Heart left ventricle (tissue), 16 donors: Measurements from ENCODE around the gene PLK5. TPM values are rescaled to one million over a fixed set of nuclear protein-coding genes. Genes with fewer than 3 reads are reported as not detected.

Source experiments
- ATAC-seq, 4 donors: fragments of 200-7000 bp; cut with Tn5 transposase; one replicate each; pipeline ENCODE4 v1.9.1; 2020 to 2022; ENCODE audit warnings: moderate library complexity in 4 of 4, mild to moderate bottlenecking in 3 of 4, moderate number of reproducible peaks in 1 of 4
- DNase-seq, 5 donors: peaks; one replicate each; pipeline ENCODE4 v3.0.0-alpha.2; 2020
- H3K27ac ChIP-seq, 12 donors: fragments of 200-600 bp; sonication (generic) in 4 of 12; one replicate each; pipeline versions ENCODE4 v1.5.0 to v1.8.0; 2016 to 2022; ENCODE audit warnings: mild to moderate bottlenecking in 2 of 12
- H3K27me3 ChIP-seq, 9 donors: fragments of 200-600 bp; sonication (generic) in 2 of 9; one replicate each; pipeline versions ENCODE4 v1.5.1 to v1.8.0; 2016 to 2022; ENCODE audit warnings: mild to moderate bottlenecking in 3 of 9
- H3K36me3 ChIP-seq, 9 donors: fragments of 200-600 bp; sonication (generic) in 2 of 9; one replicate each; pipeline versions ENCODE4 v1.5.0 to v1.8.0; 2018 to 2022; ENCODE audit warnings: mild to moderate bottlenecking in 2 of 9
- H3K4me1 ChIP-seq, 12 donors: fragments of 200-600 bp; sonication (generic) in 4 of 12; one replicate each; pipeline versions ENCODE4 v1.5.0 to v1.8.0; 2016 to 2022; ENCODE audit warnings: mild to moderate bottlenecking in 3 of 12
- H3K4me3 ChIP-seq, 12 donors: fragments of 200-600 bp; sonication (generic) in 4 of 12; one replicate each; pipeline versions ENCODE4 v1.5.0 to v1.8.0; 2017 to 2022; ENCODE audit warnings: mild to moderate bottlenecking in 9 of 12, moderate library complexity in 4 of 12
- H3K9me3 ChIP-seq, 12 donors: fragments of 200-600 bp; sonication (generic) in 4 of 12; one replicate each; pipeline versions ENCODE4 v1.5.0 to v1.8.0; 2016 to 2022; ENCODE audit warnings: mild to moderate bottlenecking in 1 of 12
- POLR2A ChIP-seq, 2 donors: fragments of 450-650 bp; IDR thresholded peaks; one replicate each; pipeline ENCODE4 v1.6.1; 2017; ENCODE audit warnings: antibody characterized with exemption in 2 of 2, mild to moderate bottlenecking in 2 of 2, moderate library complexity in 2 of 2
- WGBS, 4 donors: extraction: QIAGEN DNeasy Blood & Tissue Kit in 2 of 4; methylation state at CpG; one replicate each; pipeline versions ENCODE4 v1.1.5 to v1.1.7; 2013 to 2018; 5-methylcytosine and 5-hydroxymethylcytosine counted together
- intact Hi-C, 10 donors: fragments of 100-400 bp; cut with DNase I; formaldehyde crosslinking; loops; one replicate each; pipeline versions ENCODE4 v1.11.1 to v1.14.2; 2022
- polyA plus RNA-seq, 2 donors: library from polyadenylated mRNA; stranded (reverse); fragments of 200-250 nt; gene quantifications; one replicate each; pipeline ENCODE4 v1.2.3, GENCODE V29; 2013
- total RNA-seq, 9 donors: library from RNA; depleted of rRNA in 2 of 9; stranded (reverse); fragments of >200 nt in 2 of 9; fragmentation: NEBNext Ultra II Directional in 3 of 9; extraction: Animal tissue kit (Norgen Biotek cat#: 25700) in 3 of 9; gene quantifications; one replicate each; pipeline versions ENCODE4 v1.1.0 to v1.2.4, GENCODE V29; 2016 to 2023
- TF ChIP-seq, protein P1 (sequence below), 12 donors: fragments of 200-600 bp; sonication (generic) in 4 of 12; IDR thresholded peaks; one replicate each; pipeline versions ENCODE4 v1.5.0 to v1.8.0; 2018 to 2022; ENCODE audit warnings: antibody characterized with exemption in 12 of 12, mild to moderate bottlenecking in 5 of 12
- donor health status: ischemic (EF 13 %, LVEDD 7.1; RV severe dilation, severe dysfunction).
- donor health status: healthy with polysubstance abuse.
- donor health status: DM: no; HTN: yes; CAD: no.
- donor health status: DM: no; HTN: no; CAD: no.
- donor health status: ischemic (EF 25% LVEDD 6.9; RV normal size, moderate dysfunction).
- donor health status: ischemic (EF 25% LVEDD 5.7; RV mildly dilated, moderate dysfunction).
- donor health status: healthy.
- donor health status: DM: yes; HTN: yes; CAD: no.
- donor health status: ischemic (EF 35%, LVEDD 5.7; RV mildly dilated, moderate dysfunction).
- donor health status: nonischemic (EF 11% LVEDD 7.7; RV severe dilation, severe dysfunction).
- donor health status: DM: yes; HTN: yes; CAD: no.
- donor health status: PGD.
- donor health status: ischemic (EF 29% LVEDD 5.4; RV normal size, mild dysfunction).
- donor health status: nonischemic (EF 23%, LVEDD 6.1; RV moderate dilation, normal function).

Gene PLK5
- total and polyA plus RNA-seq, 11 donors = 0.17 to 0.30 TPM; not detected in 9

DNA sequence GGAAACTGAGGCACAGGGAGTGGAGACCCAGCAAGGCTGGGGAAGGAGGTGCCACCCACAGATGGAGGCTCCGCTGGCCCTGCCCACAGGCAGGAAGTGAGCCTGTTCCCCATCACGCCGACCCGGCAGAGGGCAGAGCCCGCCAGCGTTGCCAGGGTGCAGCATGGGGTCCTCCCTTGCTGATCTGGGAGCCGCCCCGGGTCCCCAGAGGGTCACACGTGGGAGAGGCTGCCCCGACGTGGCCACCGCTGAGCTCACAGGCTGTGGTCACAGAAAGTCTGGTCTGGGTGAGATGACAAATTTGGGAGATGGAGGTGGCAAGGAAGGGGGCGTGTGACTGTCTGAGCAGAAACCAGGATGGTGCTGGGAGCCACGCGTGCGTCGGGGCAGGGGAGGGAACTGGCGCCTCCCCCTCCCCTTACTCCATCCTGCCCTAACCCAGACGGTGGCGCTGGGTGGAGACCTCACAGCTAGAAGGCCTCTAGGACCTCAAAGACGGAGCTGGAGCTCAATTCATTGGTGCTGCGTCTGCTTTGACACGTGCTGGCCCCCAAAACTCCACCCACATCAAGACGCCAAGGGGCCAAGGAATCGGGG lies 36.5 kb downstream of the PLK5 start:
- H3K36me3 ChIP-seq = peaks cover 0 to 13% (median 0%) of the 10 kb centered on the region in 9 donors
- peaks cover 0 to 13% (median 0%) of the 10 kb centered on the region in 12 donors for H3K4me1 ChIP-seq
- no peaks in the 10 kb centered on the region for H3K9me3 ChIP-seq
- WGBS, 4 donors = 63 to 71% (median 66%) methylated on average over 24 to 25 of the region's 25 CpGs
- intact Hi-C loops = no loop called here
- DNase-seq (no peak), ATAC-seq (no peak)
- H3K4me3 ChIP-seq = no peak overlapping the region
- H3K27me3 ChIP-seq = no peaks in the 10 kb centered on the region
- no peak for TF ChIP-seq POLR2A (IDR thresholded peaks at IDR 0.05)
- TF ChIP-seq, protein P1, sequence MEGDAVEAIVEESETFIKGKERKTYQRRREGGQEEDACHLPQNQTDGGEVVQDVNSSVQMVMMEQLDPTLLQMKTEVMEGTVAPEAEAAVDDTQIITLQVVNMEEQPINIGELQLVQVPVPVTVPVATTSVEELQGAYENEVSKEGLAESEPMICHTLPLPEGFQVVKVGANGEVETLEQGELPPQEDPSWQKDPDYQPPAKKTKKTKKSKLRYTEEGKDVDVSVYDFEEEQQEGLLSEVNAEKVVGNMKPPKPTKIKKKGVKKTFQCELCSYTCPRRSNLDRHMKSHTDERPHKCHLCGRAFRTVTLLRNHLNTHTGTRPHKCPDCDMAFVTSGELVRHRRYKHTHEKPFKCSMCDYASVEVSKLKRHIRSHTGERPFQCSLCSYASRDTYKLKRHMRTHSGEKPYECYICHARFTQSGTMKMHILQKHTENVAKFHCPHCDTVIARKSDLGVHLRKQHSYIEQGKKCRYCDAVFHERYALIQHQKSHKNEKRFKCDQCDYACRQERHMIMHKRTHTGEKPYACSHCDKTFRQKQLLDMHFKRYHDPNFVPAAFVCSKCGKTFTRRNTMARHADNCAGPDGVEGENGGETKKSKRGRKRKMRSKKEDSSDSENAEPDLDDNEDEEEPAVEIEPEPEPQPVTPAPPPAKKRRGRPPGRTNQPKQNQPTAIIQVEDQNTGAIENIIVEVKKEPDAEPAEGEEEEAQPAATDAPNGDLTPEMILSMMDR (IDR thresholded peaks at IDR 0.05) = no peak
- no peak overlapping the region for H3K27ac ChIP-seq

DNA sequence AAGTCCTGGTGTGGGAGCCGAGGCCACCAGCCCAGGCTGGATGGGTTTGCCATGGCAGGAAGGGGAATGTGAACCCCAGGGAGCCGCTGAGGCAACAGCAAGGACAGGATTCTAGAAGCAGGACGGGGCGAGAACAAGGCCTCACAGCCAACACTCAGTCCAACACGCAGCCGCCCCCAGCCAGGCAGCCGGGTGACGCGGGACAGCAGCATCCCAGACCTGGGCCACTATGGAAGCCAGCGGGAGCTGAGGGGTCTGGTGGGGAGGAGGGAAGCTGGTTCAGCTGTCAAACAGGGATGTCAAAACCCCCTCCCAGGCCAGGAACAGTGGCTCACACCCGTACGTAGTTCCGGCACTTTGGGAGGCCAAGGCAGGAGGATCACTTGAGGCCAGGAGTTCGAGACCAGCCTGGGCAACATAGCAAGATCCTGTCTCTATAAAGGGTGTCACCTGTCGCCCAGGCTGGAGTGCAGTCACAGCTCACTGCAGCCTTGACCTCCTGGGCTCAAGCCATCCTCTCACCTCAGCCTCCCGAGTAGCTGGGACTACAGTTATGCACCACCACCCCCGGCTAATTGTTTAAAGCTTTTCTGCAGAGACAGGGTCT lies 37.5 kb downstream of the PLK5 start:
- H3K36me3 ChIP-seq = peaks cover 0 to 5% (median 0%) of the 10 kb centered on the region in 9 donors
- ATAC-seq (no peak), DNase-seq (no peak)
- H3K27ac ChIP-seq = no peak overlapping the region
- WGBS, 4 donors = 80 to 91% (median 87%) methylated on average over 17 of the region's 17 CpGs
- H3K9me3 ChIP-seq = no peaks in the 10 kb centered on the region
- H3K4me1 ChIP-seq = peaks cover 0 to 22% (median 4%) of the 10 kb centered on the region in 12 donors
- TF ChIP-seq, protein P1 (IDR thresholded peaks at IDR 0.05) = no peak
- no peak for TF ChIP-seq POLR2A (IDR thresholded peaks at IDR 0.05)
- intact Hi-C loops = no loop called here
- no peak overlapping the region for H3K4me3 ChIP-seq
- H3K27me3 ChIP-seq = no peaks in the 10 kb centered on the region

DNA sequence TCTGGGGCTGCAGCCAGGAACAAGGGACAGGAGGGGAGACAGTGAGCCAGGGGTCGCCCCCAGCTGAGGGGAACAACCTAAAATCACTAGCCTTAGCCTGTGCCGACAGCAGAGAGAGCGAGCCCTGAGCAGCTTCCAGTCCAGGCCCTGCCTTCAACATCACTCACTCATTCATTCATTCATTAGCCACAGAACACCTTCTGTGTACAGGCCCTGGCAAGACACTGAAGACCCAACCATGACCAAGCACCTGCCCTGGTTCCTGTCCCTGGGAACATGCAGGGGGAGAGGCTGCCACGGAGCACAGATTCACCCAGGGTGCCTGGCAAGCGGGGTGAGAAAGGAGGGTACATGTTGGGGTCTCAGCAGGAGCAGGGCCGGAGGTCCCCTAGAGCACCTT lies 39.4 kb downstream of the PLK5 start:
- TF ChIP-seq, protein P1 (IDR thresholded peaks at IDR 0.05) = no peak
- TF ChIP-seq POLR2A (IDR thresholded peaks at IDR 0.05) = no peak
- ATAC-seq = no peak
- Histone ChIP-seq H3K4me3 (no peak overlapping the region), H3K4me1 (peaks cover 0 to 33% (median 6%) of the 10 kb centered on the region in 12 donors), H3K9me3 (no peaks in the 10 kb centered on the region), H3K36me3 (no peaks in the 10 kb centered on the region), H3K27ac (no peak overlapping the region), H3K27me3 (peaks cover 0 to 4% (median 0%) of the 10 kb centered on the region in 9 donors)
- intact Hi-C loops = no loop called here
- no peak for DNase-seq
- 86 to 95% (median 91%) methylated on average over 5 to 6 of the region's 6 CpGs for WGBS, 4 donors

DNA sequence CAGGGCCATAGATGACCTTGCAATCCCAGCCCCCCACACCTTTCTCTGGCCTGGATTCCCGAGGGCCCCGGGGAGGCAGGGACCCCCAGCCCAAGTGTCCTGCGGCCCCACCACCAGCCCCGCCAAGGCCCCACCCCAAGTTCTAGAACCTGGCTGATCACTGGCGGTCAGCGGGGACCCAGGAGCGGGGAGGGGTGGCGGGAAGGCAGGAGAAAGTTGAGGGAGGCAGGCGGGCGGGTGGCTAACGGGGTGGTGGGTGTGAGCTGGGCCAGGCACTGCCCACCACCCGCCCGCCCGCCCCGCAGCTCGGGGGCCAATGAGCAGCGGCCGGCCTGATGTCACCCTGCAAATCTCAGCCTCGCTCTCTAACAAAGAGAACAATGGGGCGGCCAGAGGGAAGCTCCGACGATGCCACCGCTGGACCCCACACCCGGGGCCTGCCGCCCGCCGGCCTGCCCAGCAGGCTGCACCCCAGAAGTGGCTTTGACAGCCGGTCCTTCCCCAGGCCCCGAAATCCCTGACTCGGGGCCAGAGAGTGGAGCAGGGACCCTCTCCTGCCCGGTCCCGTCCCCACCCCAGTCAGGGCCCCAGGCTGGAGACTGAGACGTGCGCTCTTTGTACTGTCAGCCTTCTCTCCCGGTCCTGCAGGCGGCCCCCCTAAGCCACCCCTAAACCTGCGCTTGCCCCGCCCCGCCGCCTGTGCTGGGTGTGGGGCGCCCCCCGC lies 42.7 kb downstream of the PLK5 start:
- peak in 1 of 2 donors; percentile 60 for TF ChIP-seq POLR2A (IDR thresholded peaks at IDR 0.05)
- TF ChIP-seq, protein P1 (IDR thresholded peaks at IDR 0.05) = no peak
- Histone ChIP-seq H3K27ac (peak overlapping the region; percentile 60 to 91 (median 79)), H3K4me3 (peak overlapping the region; percentile 56 to 95 (median 76)), H3K4me1 (peaks cover 0 to 25% (median 9%) of the 10 kb centered on the region in 12 donors), H3K27me3 (peaks cover 0 to 4% (median 0%) of the 10 kb centered on the region in 9 donors), H3K9me3 (no peaks in the 10 kb centered on the region), H3K36me3 (no peaks in the 10 kb centered on the region)
- WGBS, 4 donors = 4 to 10% (median 8%) methylated on average over 20 to 42 of the region's 42 CpGs
- DNase-seq (peak in 4 of 5 donors; percentile 61 to 76 (median 71)), ATAC-seq (peak; percentile 65 to 90 (median 82))
- intact Hi-C loops = loop anchor here in 1 of 10 donors (5.0 kb wide), 1 partner anchor 86 kb away; the partner anchor contains the start of gene TCF3
